Kidney (tissue), 14 donors: ENCODE measurements around the gene ANKRD44. TPM values are rescaled to one million over a fixed set of nuclear protein-coding genes. Genes with fewer than 3 reads are reported as not detected.

ENCODE experiments used
- DNase-seq, 5 donors: peaks; one replicate each; pipeline ENCODE4 v3.0.0-alpha.2; 2013 to 2020
- FAIRE-seq: peaks from 2 replicates; lab custom pipeline; 2012; peaks lifted over from hg19 to GRCh38; lab: Jason Lieb, UNC
- H3K27ac ChIP-seq, 2 donors: one replicate each; pipeline ENCODE4 v1.7.0; 2013; ENCODE audit warnings: low read depth in 2 of 2, low read length in 2 of 2, inconsistent platforms in 1 of 2
- H3K27me3 ChIP-seq: one replicate; pipeline ENCODE4 v1.7.1; 2013; ENCODE audit warnings: low read length, inconsistent platforms; ENCODE audit not compliant: control insufficient read depth, insufficient read depth
- H3K36me3 ChIP-seq, 3 donors: one replicate each; pipeline versions ENCODE4 v1.7.0 to v1.7.1; 2013; ENCODE audit warnings: low read length in 3 of 3, control low read depth in 1 of 3, inconsistent platforms in 1 of 3; ENCODE audit not compliant: insufficient read depth in 3 of 3, control insufficient read depth in 2 of 3
- H3K4me1 ChIP-seq, 3 donors: one replicate each; pipeline versions ENCODE4 v1.7.0 to v1.7.1; 2013; ENCODE audit warnings: low read length in 3 of 3, inconsistent platforms in 1 of 3, low read depth in 1 of 3; ENCODE audit not compliant: control insufficient read depth in 2 of 3, insufficient read depth in 2 of 3
- H3K4me3 ChIP-seq, 3 donors: one replicate each; pipeline versions ENCODE4 v1.7.0 to v1.8.1; 2013; ENCODE audit warnings: low read length in 3 of 3, control low read depth in 1 of 3, inconsistent platforms in 1 of 3
- H3K9ac ChIP-seq, 3 donors: one replicate each; pipeline versions ENCODE4 v1.7.0 to v1.7.1; 2013; ENCODE audit warnings: low read length in 3 of 3, control low read depth in 1 of 3, inconsistent platforms in 1 of 3
- H3K9me3 ChIP-seq, 3 donors: one replicate each; pipeline versions ENCODE4 v1.7.0 to v1.7.1; 2013; ENCODE audit warnings: low read length in 3 of 3, control low read depth in 1 of 3, inconsistent platforms in 1 of 3; ENCODE audit not compliant: control insufficient read depth in 2 of 3, insufficient read depth in 1 of 3
- CTCF ChIP-seq: IDR thresholded peaks from 3 replicates; pipeline ENCODE4 v1.5.1; 2012; ENCODE audit warnings: mild to moderate bottlenecking, moderate library complexity, borderline replicate concordance; ENCODE audit not compliant: insufficient read depth; ENCODE audit errors: extremely low read depth
- intact Hi-C: fragments of 100-400 bp; cut with DNase I; formaldehyde crosslinking; loops from one replicate; pipeline ENCODE4 v1.11.1; 2022
- polyA plus RNA-seq: library from polyadenylated mRNA; stranded (reverse); fragments of 350-450 nt; fragmentation: Illumina TruSeq; extraction: RNeasy Lipid Tissue Mini Kit (QIAGEN cat#74804); gene quantifications from one replicate; pipeline ENCODE4 v1.2.3, GENCODE V29; 2014; ENCODE audit warnings: low read depth, low replicate concordance; ENCODE audit not compliant: insufficient read depth
- total RNA-seq: library from RNA; stranded (reverse); fragmentation: NEBNext Ultra II Directional; extraction: Animal tissue kit (Norgen Biotek cat#: 25700); gene quantifications from one replicate; pipeline ENCODE4 v1.2.1, GENCODE V29; 2021
- donor health status: control.
- donor health status: control.
- donor health status: control.
- donor health status: control.
- donor health status: control.
- donor health status: DM: yes; HTN: yes; CAD: no.
- donor health status: Normal renal cell carcinoma (clear cell type).

Gene ANKRD44
- total and polyA plus RNA-seq, 2 donors from 2014 or later, result 2.2 to 39.2 TPM

GRCh38 chr2:197042739-197043196 is 267.8 kb downstream of the ANKRD44 start:
- Histone ChIP-seq H3K27me3 (no peaks in the 10 kb centered on the region), H3K9me3 (no peaks in the 10 kb centered on the region), H3K27ac (no peak overlapping the region), H3K4me3 (no peak overlapping the region), H3K4me1 (no peaks in the 10 kb centered on the region), H3K36me3 (no peaks in the 10 kb centered on the region), H3K9ac (no peak overlapping the region)
- intact Hi-C loops, result no loop called here
- FAIRE-seq (no peak), DNase-seq (no peak)
- TF ChIP-seq CTCF, result no peak

GRCh38 chr2:197037863-197038398 is 272.6 kb downstream of the ANKRD44 start:
- no peak for FAIRE-seq

GRCh38 chr2:197035002-197035401 is 275.6 kb downstream of the ANKRD44 start:
- no peaks in the 10 kb centered on the region for H3K27me3 ChIP-seq
- no peaks in the 10 kb centered on the region for H3K36me3 ChIP-seq
- H3K9ac ChIP-seq, result no peak overlapping the region
- DNase-seq (no peak), FAIRE-seq (no peak)
- H3K4me1 ChIP-seq, result no peaks in the 10 kb centered on the region
- intact Hi-C loops, result no loop called here
- no peak for TF ChIP-seq CTCF
- no peak overlapping the region for H3K4me3 ChIP-seq
- no peak overlapping the region for H3K27ac ChIP-seq
- no peaks in the 10 kb centered on the region for H3K9me3 ChIP-seq

More at GRCh38 chr2:197037863-197038398, 272.6 kb downstream of the ANKRD44 start:
- no peaks in the 10 kb centered on the region for H3K9me3 ChIP-seq
- intact Hi-C loops, result no loop called here
- DNase-seq, result no peak
- no peak overlapping the region for H3K27ac ChIP-seq
- no peaks in the 10 kb centered on the region for H3K4me1 ChIP-seq
- no peak overlapping the region for H3K4me3 ChIP-seq
- H3K36me3 ChIP-seq, result no peaks in the 10 kb centered on the region
- no peaks in the 10 kb centered on the region for H3K27me3 ChIP-seq
- H3K9ac ChIP-seq, result no peak overlapping the region
- TF ChIP-seq CTCF, result no peak

- no peak for TF ChIP-seq CTCF
- H3K4me1 ChIP-seq, result no peaks in the 10 kb centered on the region
- no peak for FAIRE-seq
- no peak overlapping the region for H3K4me3 ChIP-seq
- H3K9me3 ChIP-seq, result no peaks in the 10 kb centered on the region
- H3K27ac ChIP-seq, result no peak overlapping the region
- intact Hi-C loops, result no loop called here
- H3K27me3 ChIP-seq, result no peaks in the 10 kb centered on the region
- H3K9ac ChIP-seq, result no peak overlapping the region
- no peak for DNase-seq
- no peaks in the 10 kb centered on the region for H3K36me3 ChIP-seq
Observed at GRCh38 chr2:197034292-197034691, 276.3 kb downstream of the ANKRD44 start.
